WTC11 (cell line): ENCODE measurements around the gene CFH. TPM values are rescaled to one million over a fixed set of nuclear protein-coding genes. Genes with fewer than 3 reads are reported as not detected.

Source experiments
- ATAC-seq: fragments of 200-7000 bp; cut with Tn5 transposase; 2 replicates; pipeline ENCODE4 v1.10.0; 2021; ENCODE audit warnings: mild to moderate bottlenecking, moderate library complexity
- CTCF ChIA-PET: fragments of 300-600 bp; sonication (Branson Sonifier 250); formaldehyde crosslinking; loops from one replicate; lab custom pipeline; 2021; ENCODE audit warnings: antibody characterized with exemption; lab: Charles Lee
- POLR2A ChIA-PET: fragments of 350-600 bp; sonication (Branson Sonifier 250); formaldehyde crosslinking; loops from one replicate; lab custom pipeline; 2021; ENCODE audit warnings: antibody characterized with exemption; lab: Charles Lee
- DNase-seq: peaks from one replicate; pipeline ENCODE4 v3.0.0; 2021; ENCODE audit warnings: low spot score
- H3K27ac Mint-ChIP-seq: 2 replicates; pipeline ENCODE4 v1.8.0; 2021; ENCODE audit warnings: mixed read lengths
- H3K27me3 Mint-ChIP-seq: 2 replicates; pipeline ENCODE4 v1.8.0; 2021; ENCODE audit warnings: low read depth, mild to moderate bottlenecking, moderate library complexity, mixed read lengths
- H3K36me3 Mint-ChIP-seq: 2 replicates; pipeline ENCODE4 v1.8.0; 2021; ENCODE audit warnings: mixed read lengths
- H3K4me1 Mint-ChIP-seq: 2 replicates; pipeline ENCODE4 v1.8.0; 2022; ENCODE audit warnings: mixed read lengths
- H3K4me3 Mint-ChIP-seq: 2 replicates; pipeline ENCODE4 v1.8.0; 2021; ENCODE audit warnings: mild to moderate bottlenecking, moderate library complexity, mixed read lengths
- H3K9me3 Mint-ChIP-seq: 2 replicates; pipeline ENCODE4 v1.8.0; 2021; ENCODE audit warnings: mixed read lengths
- ELF4 ChIP-seq: sonication (generic); formaldehyde crosslinking; IDR thresholded peaks from 2 replicates; pipeline ENCODE4 v1.8.1; 2022; ENCODE audit warnings: low read depth, mild to moderate bottlenecking, moderate library complexity, missing genetic modification reagents
- EMX1 ChIP-seq: fragments of 250-450 bp; sonication (Bioruptor Pico); IDR thresholded peaks from 2 replicates; pipeline ENCODE4 v1.8.0; 2021; ENCODE audit warnings: mild to moderate bottlenecking
- ESRRA ChIP-seq: sonication (generic); formaldehyde crosslinking; IDR thresholded peaks from 2 replicates; pipeline ENCODE4 v1.8.1; 2022; ENCODE audit warnings: mild to moderate bottlenecking, missing genetic modification reagents, borderline replicate concordance
- FOXJ3 ChIP-seq: sonication (generic); formaldehyde crosslinking; IDR thresholded peaks from 2 replicates; pipeline ENCODE4 v1.9.0; 2021; ENCODE audit warnings: missing genetic modification reagents, mild to moderate bottlenecking, borderline replicate concordance
- GABPB1 ChIP-seq: sonication (generic); formaldehyde crosslinking; IDR thresholded peaks from 2 replicates; pipeline ENCODE4 v1.8.1; 2023; ENCODE audit warnings: mild to moderate bottlenecking, missing genetic modification reagents
- GRHL2 ChIP-seq: fragments of 250-450 bp; sonication (Bioruptor Pico); IDR thresholded peaks from 2 replicates; pipeline ENCODE4 v1.8.0; 2022; ENCODE audit warnings: mild to moderate bottlenecking, moderate library complexity; ENCODE audit not compliant: insufficient replicate concordance, severe bottlenecking
- IRF2 ChIP-seq: sonication (generic); formaldehyde crosslinking; IDR thresholded peaks from 2 replicates; pipeline ENCODE4 v1.8.0; 2022; ENCODE audit warnings: low read depth, missing genetic modification reagents, borderline replicate concordance
- KAT7 ChIP-seq: sonication (generic); formaldehyde crosslinking; IDR thresholded peaks from 2 replicates; pipeline ENCODE4 v1.8.1; 2023; ENCODE audit warnings: missing genetic modification reagents, mild to moderate bottlenecking, borderline replicate concordance
- MXD4 ChIP-seq: fragments of 250-450 bp; sonication (Bioruptor Pico); IDR thresholded peaks from 2 replicates; pipeline ENCODE4 v1.8.0; 2021; ENCODE audit warnings: mild to moderate bottlenecking, moderate library complexity, borderline replicate concordance
- NFE2L1 ChIP-seq: sonication (generic); formaldehyde crosslinking; IDR thresholded peaks from 2 replicates; pipeline ENCODE4 v1.8.1; 2023; ENCODE audit warnings: missing genetic modification reagents
- NR3C1 ChIP-seq: sonication (generic); formaldehyde crosslinking; conservative IDR thresholded peaks from 2 replicates; pipeline ENCODE4 v1.8.1; 2023; ENCODE audit warnings: low read depth, mild to moderate bottlenecking, missing genetic modification reagents
- RELA ChIP-seq: sonication (generic); formaldehyde crosslinking; IDR thresholded peaks from 2 replicates; pipeline ENCODE4 v1.8.1; 2022; ENCODE audit warnings: missing genetic modification reagents, mild to moderate bottlenecking, borderline replicate concordance
- SMAD3 ChIP-seq: sonication (generic); formaldehyde crosslinking; IDR thresholded peaks from 2 replicates; pipeline ENCODE4 v1.8.0; 2022; ENCODE audit warnings: missing genetic modification reagents, mild to moderate bottlenecking, borderline replicate concordance
- TEAD1 ChIP-seq: sonication (generic); formaldehyde crosslinking; IDR thresholded peaks from 2 replicates; pipeline ENCODE4 v1.8.0; 2022; ENCODE audit warnings: mild to moderate bottlenecking, missing genetic modification reagents
- USF1 ChIP-seq: sonication (generic); formaldehyde crosslinking; IDR thresholded peaks from 2 replicates; pipeline ENCODE4 v1.8.0; 2022; ENCODE audit warnings: mild to moderate bottlenecking, missing genetic modification reagents
- ZBTB21 ChIP-seq: sonication (generic); formaldehyde crosslinking; IDR thresholded peaks from 2 replicates; pipeline ENCODE4 v1.8.1; 2023; ENCODE audit warnings: mild to moderate bottlenecking, missing genetic modification reagents, borderline replicate concordance
- ZNF281 ChIP-seq: sonication (generic); formaldehyde crosslinking; IDR thresholded peaks from 2 replicates; pipeline ENCODE4 v1.8.0; 2023; ENCODE audit warnings: mild to moderate bottlenecking, missing genetic modification reagents
- ZNF423 ChIP-seq: fragments of 250-450 bp; sonication (Bioruptor Pico); IDR thresholded peaks from 2 replicates; pipeline ENCODE4 v2.1.2; 2022; ENCODE audit warnings: mild to moderate bottlenecking, moderate library complexity
- ZNF532 ChIP-seq: fragments of 250-450 bp; sonication (Bioruptor Pico); IDR thresholded peaks from 2 replicates; pipeline ENCODE4 v1.9.0; 2021; ENCODE audit warnings: mild to moderate bottlenecking, borderline replicate concordance
- total RNA-seq: library from RNA; stranded (reverse); gene quantifications from 3 replicates; pipeline ENCODE4 v1.2.3, GENCODE V29; 2021
- TF ChIP-seq, protein P1 (sequence below): sonication (generic); formaldehyde crosslinking; IDR thresholded peaks from 2 replicates; pipeline ENCODE4 v1.8.1; 2023; ENCODE audit warnings: mild to moderate bottlenecking, missing genetic modification reagents, moderate library complexity
- TF ChIP-seq, protein P2 (sequence below): sonication (generic); formaldehyde crosslinking; IDR thresholded peaks from 2 replicates; pipeline ENCODE4 v1.8.1; 2022; ENCODE audit warnings: mild to moderate bottlenecking, moderate library complexity, missing genetic modification reagents
- TF ChIP-seq, protein P3 (sequence below): fragments of 200-600 bp; IDR thresholded peaks from 2 replicates; pipeline ENCODE4 v1.8.0; 2022; ENCODE audit warnings: antibody characterized with exemption
- TF ChIP-seq, protein P4 (sequence below): sonication (generic); formaldehyde crosslinking; IDR thresholded peaks from 2 replicates; pipeline ENCODE4 v1.8.1; 2023; ENCODE audit warnings: mild to moderate bottlenecking, missing genetic modification reagents

CFH gene
- total RNA-seq, 1 experiment from 2014 or later = 0.17 TPM

DNA sequence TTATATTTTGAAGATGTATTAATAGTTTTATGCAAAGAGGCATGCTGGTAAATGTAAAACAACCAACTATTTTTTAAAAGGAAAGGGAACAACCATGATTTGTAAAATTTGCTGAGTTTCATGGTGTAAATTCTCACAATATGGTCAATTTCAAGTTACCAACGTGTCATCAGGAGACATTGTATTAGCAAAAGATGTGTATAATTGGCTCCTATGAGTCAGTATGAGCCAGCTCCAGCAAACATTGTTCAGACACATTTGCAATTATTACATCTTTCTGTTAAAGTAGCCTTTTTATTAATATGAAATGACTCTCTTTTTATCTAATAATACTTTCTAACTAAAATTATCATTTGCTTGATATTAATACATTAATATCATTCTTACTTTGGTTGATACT lies 15.3 kb downstream of the CFH start:
- H3K27me3 Mint-ChIP-seq = no peaks in the 10 kb centered on the region
- peaks cover 14% of the 10 kb centered on the region for H3K36me3 Mint-ChIP-seq
- no peaks in the 10 kb centered on the region for H3K4me1 Mint-ChIP-seq
- H3K27ac Mint-ChIP-seq = no peak overlapping the region
- no peak for DNase-seq
- H3K4me3 Mint-ChIP-seq = no peak overlapping the region
- TF ChIP-seq GRHL2 (CRISPR knock-in tag) (no peak), ZNF281 (CRISPR knock-in tag) (no peak), IRF2 (no peak), RELA (CRISPR knock-in tag) (no peak), FOXJ3 (CRISPR knock-in tag) (no peak), ESRRA (CRISPR knock-in tag) (no peak)
- TF ChIP-seq, protein P1, sequence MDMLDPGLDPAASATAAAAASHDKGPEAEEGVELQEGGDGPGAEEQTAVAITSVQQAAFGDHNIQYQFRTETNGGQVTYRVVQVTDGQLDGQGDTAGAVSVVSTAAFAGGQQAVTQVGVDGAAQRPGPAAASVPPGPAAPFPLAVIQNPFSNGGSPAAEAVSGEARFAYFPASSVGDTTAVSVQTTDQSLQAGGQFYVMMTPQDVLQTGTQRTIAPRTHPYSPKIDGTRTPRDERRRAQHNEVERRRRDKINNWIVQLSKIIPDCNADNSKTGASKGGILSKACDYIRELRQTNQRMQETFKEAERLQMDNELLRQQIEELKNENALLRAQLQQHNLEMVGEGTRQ (CRISPR knock-in tag) = no peak
- TF ChIP-seq, all 79 proteins: peak for 0
- H3K9me3 Mint-ChIP-seq = peaks cover 16% of the 10 kb centered on the region
- ChIA-PET POLR2A (no interaction called here), CTCF (no interaction called here)
- ATAC-seq = no peak

GRCh38 chr1:196669051-196669450 lies 17.2 kb downstream of the CFH start:
- Mint-ChIP-seq H3K36me3 (peaks cover 14% of the 10 kb centered on the region), H3K9me3 (peaks cover 16% of the 10 kb centered on the region), H3K4me1 (no peaks in the 10 kb centered on the region), H3K4me3 (no peak overlapping the region), H3K27ac (no peak overlapping the region), H3K27me3 (no peaks in the 10 kb centered on the region)
- DNase-seq = no peak
- POLR2A ChIA-PET = interaction anchor here (0.6 kb wide), 1 partner anchor 894 kb away, joined by 3 read pairs; no protein-coding TSS in a partner anchor
- no peak for ATAC-seq
- CTCF ChIA-PET = no interaction called here
- TF ChIP-seq NFE2L1 (CRISPR knock-in tag) (no peak), MXD4 (no peak), ZNF423 (CRISPR knock-in tag) (no peak), ZNF532 (no peak), EMX1 (CRISPR knock-in tag) (no peak), ELF4 (CRISPR knock-in tag) (no peak), USF1 (CRISPR knock-in tag) (no peak), KAT7 (CRISPR knock-in tag) (no peak), ZBTB21 (CRISPR knock-in tag) (no peak), NR3C1 (no peak), GABPB1 (CRISPR knock-in tag) (no peak), SMAD3 (CRISPR knock-in tag) (no peak), TEAD1 (CRISPR knock-in tag) (no peak), FOXJ3 (CRISPR knock-in tag) (no peak)
- TF ChIP-seq, protein P2, sequence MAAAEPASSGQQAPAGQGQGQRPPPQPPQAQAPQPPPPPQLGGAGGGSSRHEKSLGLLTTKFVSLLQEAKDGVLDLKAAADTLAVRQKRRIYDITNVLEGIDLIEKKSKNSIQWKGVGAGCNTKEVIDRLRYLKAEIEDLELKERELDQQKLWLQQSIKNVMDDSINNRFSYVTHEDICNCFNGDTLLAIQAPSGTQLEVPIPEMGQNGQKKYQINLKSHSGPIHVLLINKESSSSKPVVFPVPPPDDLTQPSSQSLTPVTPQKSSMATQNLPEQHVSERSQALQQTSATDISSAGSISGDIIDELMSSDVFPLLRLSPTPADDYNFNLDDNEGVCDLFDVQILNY (CRISPR knock-in tag) = no peak
- TF ChIP-seq, protein P3, sequence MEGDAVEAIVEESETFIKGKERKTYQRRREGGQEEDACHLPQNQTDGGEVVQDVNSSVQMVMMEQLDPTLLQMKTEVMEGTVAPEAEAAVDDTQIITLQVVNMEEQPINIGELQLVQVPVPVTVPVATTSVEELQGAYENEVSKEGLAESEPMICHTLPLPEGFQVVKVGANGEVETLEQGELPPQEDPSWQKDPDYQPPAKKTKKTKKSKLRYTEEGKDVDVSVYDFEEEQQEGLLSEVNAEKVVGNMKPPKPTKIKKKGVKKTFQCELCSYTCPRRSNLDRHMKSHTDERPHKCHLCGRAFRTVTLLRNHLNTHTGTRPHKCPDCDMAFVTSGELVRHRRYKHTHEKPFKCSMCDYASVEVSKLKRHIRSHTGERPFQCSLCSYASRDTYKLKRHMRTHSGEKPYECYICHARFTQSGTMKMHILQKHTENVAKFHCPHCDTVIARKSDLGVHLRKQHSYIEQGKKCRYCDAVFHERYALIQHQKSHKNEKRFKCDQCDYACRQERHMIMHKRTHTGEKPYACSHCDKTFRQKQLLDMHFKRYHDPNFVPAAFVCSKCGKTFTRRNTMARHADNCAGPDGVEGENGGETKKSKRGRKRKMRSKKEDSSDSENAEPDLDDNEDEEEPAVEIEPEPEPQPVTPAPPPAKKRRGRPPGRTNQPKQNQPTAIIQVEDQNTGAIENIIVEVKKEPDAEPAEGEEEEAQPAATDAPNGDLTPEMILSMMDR = no peak
- TF ChIP-seq, protein P4, sequence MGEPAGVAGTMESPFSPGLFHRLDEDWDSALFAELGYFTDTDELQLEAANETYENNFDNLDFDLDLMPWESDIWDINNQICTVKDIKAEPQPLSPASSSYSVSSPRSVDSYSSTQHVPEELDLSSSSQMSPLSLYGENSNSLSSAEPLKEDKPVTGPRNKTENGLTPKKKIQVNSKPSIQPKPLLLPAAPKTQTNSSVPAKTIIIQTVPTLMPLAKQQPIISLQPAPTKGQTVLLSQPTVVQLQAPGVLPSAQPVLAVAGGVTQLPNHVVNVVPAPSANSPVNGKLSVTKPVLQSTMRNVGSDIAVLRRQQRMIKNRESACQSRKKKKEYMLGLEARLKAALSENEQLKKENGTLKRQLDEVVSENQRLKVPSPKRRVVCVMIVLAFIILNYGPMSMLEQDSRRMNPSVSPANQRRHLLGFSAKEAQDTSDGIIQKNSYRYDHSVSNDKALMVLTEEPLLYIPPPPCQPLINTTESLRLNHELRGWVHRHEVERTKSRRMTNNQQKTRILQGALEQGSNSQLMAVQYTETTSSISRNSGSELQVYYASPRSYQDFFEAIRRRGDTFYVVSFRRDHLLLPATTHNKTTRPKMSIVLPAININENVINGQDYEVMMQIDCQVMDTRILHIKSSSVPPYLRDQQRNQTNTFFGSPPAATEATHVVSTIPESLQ (CRISPR knock-in tag) = no peak
